IMR-90 (cell line): ENCODE measurements around the gene KATNAL2. TPM values are rescaled to one million over a fixed set of nuclear protein-coding genes. Genes with fewer than 3 reads are reported as not detected.

Experiments used
- ATAC-seq: fragments of 200-7000 bp; cut with Tn5 transposase; 2 replicates; pipeline ENCODE4 v1.9.1; 2020; ENCODE audit warnings: low read depth, mild to moderate bottlenecking, moderate library complexity
- BruUV-seq: library from RNA; stranded (reverse); fragments of 400-500 nt; replicated peaks from 2 replicates; lab custom pipeline; 2021; lab: Mats Ljungman, UMichigan
- CTCF ChIA-PET: fragments of 300-600 bp; formaldehyde crosslinking; extraction: SDS; loops from one replicate; lab custom pipeline; 2021; ENCODE audit warnings: antibody characterized with exemption; lab: Yijun Ruan, JAX
- POLR2A ChIA-PET: fragments of 300-600 bp; sonication (Branson Sonifier 250); formaldehyde crosslinking; loops from one replicate; lab custom pipeline; 2022; ENCODE audit warnings: antibody characterized with exemption; ENCODE audit not compliant: unreplicated experiment; lab: Charles Lee
- DNase-seq: peaks from one replicate; pipeline ENCODE4 v3.0.0; 2013
- H2AFZ ChIP-seq: replicated peaks from 2 replicates; pipeline ENCODE3; 2013; ENCODE audit warnings: low read length, mild to moderate bottlenecking; ENCODE audit not compliant: poor library complexity
- H2AK5ac ChIP-seq: 2 replicates; pipeline ENCODE4 v1.6.1; 2013; ENCODE audit warnings: low read depth, low read length, inconsistent platforms
- H2AK9ac ChIP-seq: replicated peaks from 2 replicates; pipeline ENCODE3; 2013; ENCODE audit warnings: mild to moderate bottlenecking, low read depth, low read length, moderate library complexity; ENCODE audit not compliant: poor library complexity
- H2BK120ac ChIP-seq: 2 replicates; pipeline ENCODE4 v1.6.1; 2013; ENCODE audit warnings: low read depth, low read length, inconsistent platforms
- H2BK15ac ChIP-seq: 3 replicates; pipeline ENCODE4 v1.6.1; 2013; ENCODE audit warnings: low read depth, low read length, inconsistent platforms
- H2BK20ac ChIP-seq: 2 replicates; pipeline ENCODE4 v1.6.1; 2013; ENCODE audit warnings: low read depth, mild to moderate bottlenecking, inconsistent platforms, low read length, moderate library complexity
- H2BK5ac ChIP-seq: 2 replicates; pipeline ENCODE4 v1.6.1; 2013; ENCODE audit warnings: mild to moderate bottlenecking, low read depth, low read length, inconsistent platforms; ENCODE audit not compliant: poor library complexity, severe bottlenecking
- H3K14ac ChIP-seq: replicated peaks from 2 replicates; pipeline ENCODE4 v1.6.1; 2013; ENCODE audit warnings: low read depth, low read length, inconsistent platforms
- H3K18ac ChIP-seq: 2 replicates; pipeline ENCODE4 v1.6.1; 2013; ENCODE audit warnings: low read depth, low read length, control low read depth
- H3K23ac ChIP-seq: 2 replicates; pipeline ENCODE4 v1.6.1; 2013; ENCODE audit warnings: low read depth, low read length, inconsistent platforms
- H3K27ac ChIP-seq: 2 replicates; pipeline ENCODE4 v1.5.1; 2013; ENCODE audit warnings: mild to moderate bottlenecking, control low read depth, low read length; ENCODE audit not compliant: insufficient read depth
- H3K27me3 ChIP-seq: 2 replicates; pipeline ENCODE4 v1.6.1; 2013; ENCODE audit warnings: low read length; ENCODE audit not compliant: control insufficient read depth, insufficient read depth
- H3K36me3 ChIP-seq: 2 replicates; pipeline ENCODE4 v1.6.1; 2013; ENCODE audit warnings: low read length, mixed read lengths; ENCODE audit not compliant: control insufficient read depth, insufficient read depth
- H3K4ac ChIP-seq: 2 replicates; pipeline ENCODE4 v1.6.1; 2013; ENCODE audit warnings: low read depth, low read length, inconsistent platforms
- H3K4me1 ChIP-seq: 2 replicates; pipeline ENCODE4 v1.6.1; 2013; ENCODE audit warnings: low read length, mixed read lengths; ENCODE audit not compliant: control insufficient read depth, insufficient read depth
- H3K4me2 ChIP-seq: 2 replicates; pipeline ENCODE4 v1.6.1; 2013; ENCODE audit warnings: low read depth, mild to moderate bottlenecking, control low read depth, low read length, moderate library complexity
- H3K4me3 ChIP-seq: 2 replicates; pipeline ENCODE4 v1.5.1; 2013; ENCODE audit warnings: low read depth, mild to moderate bottlenecking, control low read depth, low read length, moderate library complexity; ENCODE audit not compliant: insufficient read depth
- H3K56ac ChIP-seq: 2 replicates; pipeline ENCODE4 v1.6.1; 2013; ENCODE audit warnings: low read length, inconsistent platforms; ENCODE audit not compliant: insufficient read depth; ENCODE audit errors: extremely low read depth
- H3K79me1 ChIP-seq, 2 experiments: 2 replicates each; pipeline ENCODE4 v1.6.1; 2013; ENCODE audit warnings: low read length in 2 of 2, inconsistent platforms in 1 of 2, low read depth in 1 of 2
- H3K9ac ChIP-seq: 2 replicates; pipeline ENCODE4 v1.6.1; 2013; ENCODE audit warnings: low read depth, low read length, control low read depth
- H3K9me1 ChIP-seq: 2 replicates; pipeline ENCODE4 v1.6.1; 2013; ENCODE audit warnings: low read length, inconsistent platforms; ENCODE audit not compliant: insufficient read depth
- H3K9me3 ChIP-seq: 2 replicates; pipeline ENCODE4 v1.6.1; 2013; ENCODE audit warnings: low read length; ENCODE audit not compliant: control insufficient read depth, insufficient read depth
- H4K20me1 ChIP-seq: 2 replicates; pipeline ENCODE4 v1.6.1; 2013; ENCODE audit warnings: low read length, inconsistent platforms; ENCODE audit not compliant: insufficient read depth
- H4K5ac ChIP-seq: 2 replicates; pipeline ENCODE4 v1.6.1; 2013; ENCODE audit warnings: mild to moderate bottlenecking, low read depth, low read length, control low read depth
- H4K8ac ChIP-seq, 2 experiments: 2 replicates each; pipeline ENCODE4 v1.6.1; 2013; ENCODE audit warnings: low read depth in 2 of 2, low read length in 2 of 2, control low read depth in 1 of 2, inconsistent platforms in 1 of 2
- H4K91ac ChIP-seq: 2 replicates; pipeline ENCODE4 v1.6.1; 2013; ENCODE audit warnings: low read depth, low read length, inconsistent platforms; ENCODE audit not compliant: insufficient read depth
- BHLHE40 ChIP-seq: fragments of 150-350 bp; IDR thresholded peaks from 2 replicates; pipeline ENCODE4 v1.6.1; 2016; ENCODE audit warnings: mild to moderate bottlenecking, low read depth, low read length
- CEBPB ChIP-seq: IDR thresholded peaks from 2 replicates; pipeline ENCODE4 v1.6.1; 2012; ENCODE audit warnings: low read depth, low read length, improper control_type of control experiment
- CHD1 ChIP-seq: IDR thresholded peaks from 2 replicates; pipeline ENCODE4 v1.6.1; 2012; ENCODE audit warnings: low read depth, low read length, improper control_type of control experiment
- CTCF ChIP-seq: conservative IDR thresholded peaks from 2 replicates; pipeline ENCODE4 v1.5.1; 2012; ENCODE audit warnings: mild to moderate bottlenecking, low read depth, low read length, improper control_type of control experiment
- ELK1 ChIP-seq: fragments of 150-350 bp; IDR thresholded peaks from 2 replicates; pipeline ENCODE4 v1.6.1; 2016; ENCODE audit warnings: low read depth, mild to moderate bottlenecking, low read length, moderate library complexity, borderline replicate concordance
- FOS ChIP-seq: fragments of 150-350 bp; IDR thresholded peaks from 2 replicates; pipeline ENCODE4 v1.6.1; 2016; ENCODE audit warnings: low read depth, low read length
- MAFK ChIP-seq: IDR thresholded peaks from 2 replicates; pipeline ENCODE4 v1.6.1; 2012; ENCODE audit warnings: low read depth, low read length, improper control_type of control experiment
- MAZ ChIP-seq: IDR thresholded peaks from 2 replicates; pipeline ENCODE4 v1.6.1; 2012; ENCODE audit warnings: low read depth, mild to moderate bottlenecking, low read length, improper control_type of control experiment, moderate library complexity, borderline replicate concordance
- NFE2L2 ChIP-seq: fragments of 150-350 bp; IDR thresholded peaks from 2 replicates; pipeline ENCODE4 v1.6.1; 2016; ENCODE audit warnings: low read depth, mild to moderate bottlenecking, low read length
- POLR2A ChIP-seq: IDR thresholded peaks from 2 replicates; pipeline ENCODE4 v1.6.1; 2012; ENCODE audit warnings: mild to moderate bottlenecking, low read depth, low read length
- RAD21 ChIP-seq: IDR thresholded peaks from 2 replicates; pipeline ENCODE4 v1.6.1; 2012; ENCODE audit warnings: low read length, improper control_type of control experiment
- RCOR1 ChIP-seq: IDR thresholded peaks from 2 replicates; pipeline ENCODE4 v1.6.1; 2012; ENCODE audit warnings: mild to moderate bottlenecking, low read length, improper control_type of control experiment; ENCODE audit not compliant: insufficient replicate concordance
- RFX5 ChIP-seq: IDR thresholded peaks from 2 replicates; pipeline ENCODE4 v1.8.0; 2012; ENCODE audit warnings: low read depth, mild to moderate bottlenecking, low read length, moderate library complexity
- SMC3 ChIP-seq: fragments of 150-350 bp; IDR thresholded peaks from 2 replicates; pipeline ENCODE4 v1.6.1; 2016; ENCODE audit warnings: low read depth, mild to moderate bottlenecking, antibody characterized with exemption, low read length, moderate library complexity
- USF2 ChIP-seq: fragments of 150-350 bp; IDR thresholded peaks from 2 replicates; pipeline ENCODE4 v1.6.1; 2017; ENCODE audit warnings: mild to moderate bottlenecking, antibody characterized with exemption, low read length, low read depth
- WGBS, 2 experiments: methylation state at CpG; one replicate each; pipeline versions ENCODE4 v1.1.5 to v1.1.7; 2013; ENCODE audit warnings: missing lambda C conversion rate in 2 of 2; ENCODE audit not compliant: insufficient read length in 1 of 2; ENCODE audit errors: extremely low coverage in 2 of 2; 5-methylcytosine and 5-hydroxymethylcytosine counted together
- dilution Hi-C: fragments of 300-500 bp; cut with HindIII; formaldehyde crosslinking; loops from one replicate; pipeline ENCODE4 v1.14.3; 2018; ENCODE audit warnings: low sequenced_read_pairs; ENCODE audit not compliant: unreplicated experiment
- in situ Hi-C: fragments of 300-500 bp; cut with MboI; formaldehyde crosslinking; loops from 3 replicates; pipeline ENCODE4 v1.14.3; 2019; ENCODE audit warnings: low sequenced_read_pairs, inconsistent platforms, mixed read lengths
- intact Hi-C: fragments of 100-400 bp; cut with micrococcal nuclease; formaldehyde crosslinking; loops from 2 replicates; pipeline ENCODE4 v1.10.0; 2022
- polyA plus RNA-seq, 3 experiments: library from polyadenylated mRNA; depleted of rRNA; stranded (reverse); fragments of >200 nt; gene quantifications; 2 replicates each; pipeline ENCODE4 v1.2.3, GENCODE V29; 2012; ENCODE audit warnings: low replicate concordance in 1 of 3
- total RNA-seq: library from RNA; depleted of rRNA; stranded (reverse); fragments of >200 nt; gene quantifications from 2 replicates; pipeline ENCODE4 v1.2.3, GENCODE V29; 2012

Gene KATNAL2
- total and polyA plus RNA-seq, 2 of the 4 experiments (the other 2 are of a cell fraction) = 0.90 to 2.3 TPM

- H3K79me1 ChIP-seq = no peaks in the 10 kb centered on the region
- H2BK5ac ChIP-seq = no peak overlapping the region
- H2AK5ac ChIP-seq = no peak overlapping the region
- CTCF ChIA-PET = interaction anchor here (1.0 kb wide), 1 partner anchor 9 kb away, joined by 3 read pairs; no protein-coding TSS in a partner anchor
- no peak overlapping the region for H2BK20ac ChIP-seq
- no peak for TF ChIP-seq CTCF
- no peak for TF ChIP-seq MAFK
- no peak for TF ChIP-seq NFE2L2
- no peak for TF ChIP-seq CEBPB
- no peak for TF ChIP-seq POLR2A
- no peak for TF ChIP-seq BHLHE40
- TF ChIP-seq RFX5 = no peak
- no peak for TF ChIP-seq CHD1
- TF ChIP-seq RCOR1 = no peak
- no peak for TF ChIP-seq RAD21
- no peak for TF ChIP-seq USF2
- TF ChIP-seq ELK1 = no peak
- TF ChIP-seq SMC3 = no peak
- no peak for TF ChIP-seq MAZ
- no peak for TF ChIP-seq FOS
- BruUV-seq = no TSS peak
- H4K5ac ChIP-seq = no peak overlapping the region
- no peak overlapping the region for H3K18ac ChIP-seq
- H3K4me1 ChIP-seq = no peaks in the 10 kb centered on the region
- no peak overlapping the region for H3K14ac ChIP-seq
- in situ Hi-C loops (no loop called here), intact Hi-C loops (no loop called here), dilution Hi-C loops (no loop called here)
- no peak overlapping the region for H4K91ac ChIP-seq
- H3K4ac ChIP-seq = no peak overlapping the region
- H3K27ac ChIP-seq = no peak overlapping the region
- no peak overlapping the region for H2AFZ ChIP-seq
- H3K9me3 ChIP-seq = no peaks in the 10 kb centered on the region
- H3K56ac ChIP-seq = no peak overlapping the region
- H2AK9ac ChIP-seq = no peak overlapping the region
- no peak overlapping the region for H3K9ac ChIP-seq
- H3K9me1 ChIP-seq = no peaks in the 10 kb centered on the region
- POLR2A ChIA-PET = no interaction called here
- H3K27me3 ChIP-seq = no peaks in the 10 kb centered on the region
- H3K4me2 ChIP-seq = no peak overlapping the region
- ATAC-seq (no peak), DNase-seq (no peak)
- no peaks in the 10 kb centered on the region for H4K20me1 ChIP-seq
- no peak overlapping the region for H2BK120ac ChIP-seq
- no peaks in the 10 kb centered on the region for H3K36me3 ChIP-seq
- no peak overlapping the region for H3K4me3 ChIP-seq
- no peak overlapping the region for H3K23ac ChIP-seq
- no peak overlapping the region for H4K8ac ChIP-seq
- no peak overlapping the region for H2BK15ac ChIP-seq
- no CpG with 5 or more reads among the region's 3 CpGs for WGBS, 2 experiments
Measured at GRCh38 chr18:47067648-47068047, 150.2 kb downstream of the KATNAL2 start.
